Activated T-cell treated with anti-CD3 and anti-CD28 coated beads, Interleukin-2, amount 50 U/mL, for 72 hours (primary cell): ENCODE data around the gene PRSS22. TPM values are rescaled to one million over a fixed set of nuclear protein-coding genes. Genes with fewer than 3 reads are reported as not detected.
A peak's percentile ranks its signal among the peaks of the same experiment; 100 is the strongest.

Experiments
- ATAC-seq, 2 donors: fragments of 150-1000 bp; cut with Tn5 transposase; replicated peaks in 1 of 2; 2 replicates each; pipeline ENCODE4 v1.10.0; 2021; ENCODE audit warnings: moderate library complexity in 2 of 2, mild to moderate bottlenecking in 1 of 2
- DNase-seq, 2 donors: peaks; one replicate each; pipeline ENCODE4 v3.0.0; 2021 to 2022; ENCODE audit warnings: mixed read lengths in 1 of 2
- H3K27ac Mint-ChIP-seq: one replicate; pipeline ENCODE4 v1.8.0; 2022; ENCODE audit warnings: mild to moderate bottlenecking, moderate library complexity, mixed read lengths
- H3K27me3 Mint-ChIP-seq: one replicate; pipeline ENCODE4 v1.8.0; 2022; ENCODE audit warnings: low read depth, mixed read lengths
- H3K36me3 Mint-ChIP-seq, 2 donors: one replicate each; pipeline ENCODE4 v1.8.0; 2022; ENCODE audit warnings: mixed read lengths in 2 of 2, mild to moderate bottlenecking in 1 of 2; ENCODE audit not compliant: insufficient read depth in 2 of 2
- H3K4me1 Mint-ChIP-seq: one replicate; pipeline ENCODE4 v1.8.0; 2022; ENCODE audit warnings: low read depth, mixed read lengths
- H3K4me3 Mint-ChIP-seq, 2 donors: one replicate each; pipeline ENCODE4 v1.8.0; 2022; ENCODE audit warnings: mild to moderate bottlenecking in 2 of 2, mixed read lengths in 2 of 2, moderate library complexity in 2 of 2
- H3K9me3 Mint-ChIP-seq, 2 donors: one replicate each; pipeline ENCODE4 v1.8.0; 2022; ENCODE audit warnings: mixed read lengths in 2 of 2
- total RNA-seq, 2 donors: library from RNA; stranded (reverse); gene quantifications; one replicate each; pipeline ENCODE4 v1.2.3, GENCODE V29; 2022

The PRSS22 gene
- total RNA-seq, 2 donors from 2014 or later = 1.1 TPM; not detected in 1

GRCh38 chr16:2819179-2819938, 38.6 kb downstream of the PRSS22 start:
- Mint-ChIP-seq H3K4me1 (no peaks in the 10 kb centered on the region), H3K36me3 (no peaks in the 10 kb centered on the region), H3K27ac (no peak overlapping the region), H3K27me3 (no peaks in the 10 kb centered on the region), H3K9me3 (no peaks in the 10 kb centered on the region), H3K4me3 (no peak overlapping the region)
- DNase-seq (no peak), ATAC-seq (no peak)

- Mint-ChIP-seq H3K27ac (no peak overlapping the region), H3K27me3 (no peaks in the 10 kb centered on the region), H3K9me3 (no peaks in the 10 kb centered on the region), H3K4me3 (no peak overlapping the region), H3K4me1 (no peaks in the 10 kb centered on the region), H3K36me3 (no peaks in the 10 kb centered on the region)
- ATAC-seq (no peak), DNase-seq (no peak)
Measured at GRCh38 chr16:2818272-2818876, 39.6 kb downstream of the PRSS22 start.

GRCh38 chr16:2817340-2818271, 40.4 kb downstream of the PRSS22 start:
- Mint-ChIP-seq H3K4me1 (no peaks in the 10 kb centered on the region), H3K4me3 (no peak overlapping the region), H3K27me3 (no peaks in the 10 kb centered on the region), H3K36me3 (no peaks in the 10 kb centered on the region), H3K27ac (no peak overlapping the region), H3K9me3 (no peaks in the 10 kb centered on the region)
- DNase-seq (no peak), ATAC-seq (no peak)

- no peaks in the 10 kb centered on the region for H3K27me3 Mint-ChIP-seq
- peak; percentile 27 to 40 for DNase-seq
- H3K27ac Mint-ChIP-seq = no peak within 1 kb of the TSS
- H3K4me3 Mint-ChIP-seq = peak within 1 kb of the TSS; percentile 16 to 52
- no peaks in the 10 kb centered on the region for H3K4me1 Mint-ChIP-seq
- no peaks in the 10 kb centered on the region for H3K36me3 Mint-ChIP-seq
- H3K9me3 Mint-ChIP-seq = no peaks in the 10 kb centered on the region
- ATAC-seq = peak; percentile 71 to 72
Measured at GRCh38 chr16:2816751-2817339, 41.1 kb downstream of the PRSS22 start, which contains the start of gene PRSS21. Gene PRSS21, plus strand, starts transcription at chr16:2817237. Its CDS starts 32 bp downstream, at chr16:2817269.

- Mint-ChIP-seq H3K4me1 (no peaks in the 10 kb centered on the region), H3K27ac (no peak overlapping the region), H3K27me3 (no peaks in the 10 kb centered on the region), H3K9me3 (no peaks in the 10 kb centered on the region), H3K36me3 (no peaks in the 10 kb centered on the region), H3K4me3 (no peak overlapping the region)
- no peak for DNase-seq
- ATAC-seq = no peak
Measured at GRCh38 chr16:2815299-2815771, 42.6 kb downstream of the PRSS22 start.

- ATAC-seq (no peak), DNase-seq (no peak)
- Mint-ChIP-seq H3K27ac (no peak overlapping the region), H3K4me1 (no peaks in the 10 kb centered on the region), H3K27me3 (no peaks in the 10 kb centered on the region), H3K9me3 (no peaks in the 10 kb centered on the region), H3K4me3 (no peak overlapping the region), H3K36me3 (no peaks in the 10 kb centered on the region)
Measured at GRCh38 chr16:2814551-2815298, 43.2 kb downstream of the PRSS22 start.

- H3K36me3 Mint-ChIP-seq = no peaks in the 10 kb centered on the region
- no peaks in the 10 kb centered on the region for H3K4me1 Mint-ChIP-seq
- DNase-seq (no peak), ATAC-seq (no peak)
- peaks cover 0 to 3% of the 10 kb centered on the region in 2 donors for H3K9me3 Mint-ChIP-seq
- H3K27me3 Mint-ChIP-seq = peaks cover 7% of the 10 kb centered on the region
- H3K4me3 Mint-ChIP-seq = no peak overlapping the region
- no peak overlapping the region for H3K27ac Mint-ChIP-seq
Measured at GRCh38 chr16:2813771-2814221, 44.2 kb downstream of the PRSS22 start.

GRCh38 chr16:2811703-2812471, 46.1 kb downstream of the PRSS22 start:
- peaks cover 0 to 3% of the 10 kb centered on the region in 2 donors for H3K9me3 Mint-ChIP-seq
- DNase-seq (no peak), ATAC-seq (no peak)
- no peak overlapping the region for H3K27ac Mint-ChIP-seq
- H3K27me3 Mint-ChIP-seq = peaks cover 20% of the 10 kb centered on the region
- H3K36me3 Mint-ChIP-seq = no peaks in the 10 kb centered on the region
- no peaks in the 10 kb centered on the region for H3K4me1 Mint-ChIP-seq
- H3K4me3 Mint-ChIP-seq = no peak overlapping the region

GRCh38 chr16:2810651-2811050, 47.3 kb downstream of the PRSS22 start:
- no peak for ATAC-seq
- no peaks in the 10 kb centered on the region for H3K4me1 Mint-ChIP-seq
- DNase-seq = no peak
- no peak overlapping the region for H3K4me3 Mint-ChIP-seq
- H3K27ac Mint-ChIP-seq = no peak overlapping the region
- no peaks in the 10 kb centered on the region for H3K36me3 Mint-ChIP-seq
- H3K27me3 Mint-ChIP-seq = peaks cover 20% of the 10 kb centered on the region
- peaks cover 0 to 3% of the 10 kb centered on the region in 2 donors for H3K9me3 Mint-ChIP-seq

GRCh38 chr16:2809149-2809760, 48.7 kb downstream of the PRSS22 start:
- Mint-ChIP-seq H3K27ac (no peak overlapping the region), H3K9me3 (peaks cover 2 to 4% of the 10 kb centered on the region in 2 donors), H3K27me3 (peaks cover 20% of the 10 kb centered on the region), H3K36me3 (peaks cover 0 to under 1% of the 10 kb centered on the region in 2 donors), H3K4me3 (no peak overlapping the region), H3K4me1 (no peaks in the 10 kb centered on the region)
- no peak for DNase-seq
- ATAC-seq = no peak

GRCh38 chr16:2808181-2808580, 49.8 kb downstream of the PRSS22 start:
- no peak overlapping the region for H3K4me3 Mint-ChIP-seq
- H3K27me3 Mint-ChIP-seq = peaks cover 27% of the 10 kb centered on the region
- H3K36me3 Mint-ChIP-seq = peaks cover 0 to 5% of the 10 kb centered on the region in 2 donors
- DNase-seq (no peak), ATAC-seq (no peak)
- no peaks in the 10 kb centered on the region for H3K4me1 Mint-ChIP-seq
- H3K27ac Mint-ChIP-seq = no peak overlapping the region
- peaks cover 6 to 9% of the 10 kb centered on the region in 2 donors for H3K9me3 Mint-ChIP-seq
